ENCODE data around the gene MAPK4. TPM values are rescaled to one million over a fixed set of nuclear protein-coding genes. Genes with fewer than 3 reads are reported as not detected.

Gene MAPK4
- polyA plus RNA-seq, 4 donors, result 0.22 to 0.92 (median 0.76) TPM

GRCh38 chr18:50632895-50633515, 73.1 kb downstream of the MAPK4 start:
- Histone ChIP-seq H3K36me3 (ENCODE audit: control insufficient read depth in 3 of 3, insufficient read depth in 2 of 3, low read depth in 1 of 3, low read length in 3 of 3) (no peaks in the 10 kb centered on the region), H3K4me3 (ENCODE audit: low read depth in 1 of 3, low read length in 3 of 3) (no peak overlapping the region), H3K9me3 (ENCODE audit: control insufficient read depth in 2 of 2, insufficient read depth in 1 of 2, low read depth in 1 of 2, low read length in 1 of 2) (no peaks in the 10 kb centered on the region), H3K4me1 (ENCODE audit: control insufficient read depth in 3 of 3, insufficient read depth in 2 of 3, low read depth in 1 of 3, low read length in 2 of 3) (no peaks in the 10 kb centered on the region), H3K27me3 (ENCODE audit: control insufficient read depth in 3 of 3, insufficient read depth in 3 of 3, low read length in 3 of 3) (no peaks in the 10 kb centered on the region), H3K27ac (ENCODE audit: low read depth in 1 of 3, low read length in 2 of 3) (no peak overlapping the region)
- DNase-seq (peak; percentile 23 to 34), FAIRE-seq (no peak)
- 48 to 60% (median 58%) methylated on average over 8 of the region's 8 CpGs for WGBS, 3 donors

GRCh38 chr18:50633992-50634391, 74.1 kb downstream of the MAPK4 start:
- 84 to 93% (median 90%) methylated on average over 3 of the region's 3 CpGs for WGBS, 3 donors
- H3K9me3 ChIP-seq (ENCODE audit: control insufficient read depth in 2 of 2, insufficient read depth in 1 of 2, low read depth in 1 of 2, low read length in 1 of 2), result no peaks in the 10 kb centered on the region
- no peak overlapping the region for H3K4me3 ChIP-seq (ENCODE audit: low read depth in 1 of 3, low read length in 3 of 3)
- H3K27ac ChIP-seq (ENCODE audit: low read depth in 1 of 3, low read length in 2 of 3), result no peak overlapping the region
- no peaks in the 10 kb centered on the region for H3K4me1 ChIP-seq (ENCODE audit: control insufficient read depth in 3 of 3, insufficient read depth in 2 of 3, low read depth in 1 of 3, low read length in 2 of 3)
- no peak for FAIRE-seq
- no peaks in the 10 kb centered on the region for H3K36me3 ChIP-seq (ENCODE audit: control insufficient read depth in 3 of 3, insufficient read depth in 2 of 3, low read depth in 1 of 3, low read length in 3 of 3)
- no peak for DNase-seq
- H3K27me3 ChIP-seq (ENCODE audit: control insufficient read depth in 3 of 3, insufficient read depth in 3 of 3, low read length in 3 of 3), result no peaks in the 10 kb centered on the region

- FAIRE-seq (no peak), DNase-seq (no peak)
- Histone ChIP-seq H3K27ac (ENCODE audit: low read depth in 1 of 3, low read length in 2 of 3) (no peak overlapping the region), H3K36me3 (ENCODE audit: control insufficient read depth in 3 of 3, insufficient read depth in 2 of 3, low read depth in 1 of 3, low read length in 3 of 3) (no peaks in the 10 kb centered on the region), H3K4me3 (ENCODE audit: low read depth in 1 of 3, low read length in 3 of 3) (no peak overlapping the region), H3K9me3 (ENCODE audit: control insufficient read depth in 2 of 2, insufficient read depth in 1 of 2, low read depth in 1 of 2, low read length in 1 of 2) (no peaks in the 10 kb centered on the region), H3K4me1 (ENCODE audit: control insufficient read depth in 3 of 3, insufficient read depth in 2 of 3, low read depth in 1 of 3, low read length in 2 of 3) (no peaks in the 10 kb centered on the region), H3K27me3 (ENCODE audit: control insufficient read depth in 3 of 3, insufficient read depth in 3 of 3, low read length in 3 of 3) (no peaks in the 10 kb centered on the region)
- WGBS, 3 donors, result 83 to 88% (median 84%) methylated on average over 8 of the region's 8 CpGs
These were observed 76.6 kb downstream of the MAPK4 start for GRCh38 chr18:50636366-50637057.

GRCh38 chr18:50638016-50638883, 78.4 kb downstream of the MAPK4 start:
- FAIRE-seq (no peak), DNase-seq (no peak)
- H3K9me3 ChIP-seq (ENCODE audit: control insufficient read depth in 2 of 2, insufficient read depth in 1 of 2, low read depth in 1 of 2, low read length in 1 of 2), result no peaks in the 10 kb centered on the region
- 75 to 88% (median 86%) methylated on average over 10 of the region's 10 CpGs for WGBS, 3 donors
- no peak overlapping the region for H3K27ac ChIP-seq (ENCODE audit: low read depth in 1 of 3, low read length in 2 of 3)
- no peaks in the 10 kb centered on the region for H3K36me3 ChIP-seq (ENCODE audit: control insufficient read depth in 3 of 3, insufficient read depth in 2 of 3, low read depth in 1 of 3, low read length in 3 of 3)
- H3K4me1 ChIP-seq (ENCODE audit: control insufficient read depth in 3 of 3, insufficient read depth in 2 of 3, low read depth in 1 of 3, low read length in 2 of 3), result no peaks in the 10 kb centered on the region
- no peak overlapping the region for H3K4me3 ChIP-seq (ENCODE audit: low read depth in 1 of 3, low read length in 3 of 3)
- H3K27me3 ChIP-seq (ENCODE audit: control insufficient read depth in 3 of 3, insufficient read depth in 3 of 3, low read length in 3 of 3), result no peaks in the 10 kb centered on the region

- Histone ChIP-seq H3K9me3 (ENCODE audit: control insufficient read depth in 2 of 2, insufficient read depth in 1 of 2, low read depth in 1 of 2, low read length in 1 of 2) (no peaks in the 10 kb centered on the region), H3K4me3 (ENCODE audit: low read depth in 1 of 3, low read length in 3 of 3) (no peak overlapping the region), H3K36me3 (ENCODE audit: control insufficient read depth in 3 of 3, insufficient read depth in 2 of 3, low read depth in 1 of 3, low read length in 3 of 3) (no peaks in the 10 kb centered on the region), H3K27ac (ENCODE audit: low read depth in 1 of 3, low read length in 2 of 3) (no peak overlapping the region), H3K27me3 (ENCODE audit: control insufficient read depth in 3 of 3, insufficient read depth in 3 of 3, low read length in 3 of 3) (no peaks in the 10 kb centered on the region), H3K4me1 (ENCODE audit: control insufficient read depth in 3 of 3, insufficient read depth in 2 of 3, low read depth in 1 of 3, low read length in 2 of 3) (no peaks in the 10 kb centered on the region)
- DNase-seq, result no peak
- WGBS, 3 donors, result 89 to 100% (median 94%) methylated on average over 1 of the region's 1 CpG
- FAIRE-seq, result no peak
These were observed 79.1 kb downstream of the MAPK4 start for GRCh38 chr18:50638884-50639420.

GRCh38 chr18:50639711-50640110, 79.8 kb downstream of the MAPK4 start:
- Histone ChIP-seq H3K36me3 (ENCODE audit: control insufficient read depth in 3 of 3, insufficient read depth in 2 of 3, low read depth in 1 of 3, low read length in 3 of 3) (no peaks in the 10 kb centered on the region), H3K27ac (ENCODE audit: low read depth in 1 of 3, low read length in 2 of 3) (no peak overlapping the region), H3K4me1 (ENCODE audit: control insufficient read depth in 3 of 3, insufficient read depth in 2 of 3, low read depth in 1 of 3, low read length in 2 of 3) (no peaks in the 10 kb centered on the region), H3K4me3 (ENCODE audit: low read depth in 1 of 3, low read length in 3 of 3) (no peak overlapping the region), H3K9me3 (ENCODE audit: control insufficient read depth in 2 of 2, insufficient read depth in 1 of 2, low read depth in 1 of 2, low read length in 1 of 2) (no peaks in the 10 kb centered on the region), H3K27me3 (ENCODE audit: control insufficient read depth in 3 of 3, insufficient read depth in 3 of 3, low read length in 3 of 3) (no peaks in the 10 kb centered on the region)
- 82 to 94% (median 88%) methylated on average over 4 of the region's 4 CpGs for WGBS, 3 donors
- FAIRE-seq (no peak), DNase-seq (no peak)

GRCh38 chr18:50642439-50642838, 82.6 kb downstream of the MAPK4 start:
- WGBS, 3 donors, result 70 to 91% (median 89%) methylated on average over 2 of the region's 2 CpGs
- no peak overlapping the region for H3K4me3 ChIP-seq (ENCODE audit: low read depth in 1 of 3, low read length in 3 of 3)
- no peak for DNase-seq
- no peak for FAIRE-seq
- H3K9me3 ChIP-seq (ENCODE audit: control insufficient read depth in 2 of 2, insufficient read depth in 1 of 2, low read depth in 1 of 2, low read length in 1 of 2), result no peaks in the 10 kb centered on the region
- no peaks in the 10 kb centered on the region for H3K36me3 ChIP-seq (ENCODE audit: control insufficient read depth in 3 of 3, insufficient read depth in 2 of 3, low read depth in 1 of 3, low read length in 3 of 3)
- no peak overlapping the region for H3K27ac ChIP-seq (ENCODE audit: low read depth in 1 of 3, low read length in 2 of 3)
- H3K27me3 ChIP-seq (ENCODE audit: control insufficient read depth in 3 of 3, insufficient read depth in 3 of 3, low read length in 3 of 3), result no peaks in the 10 kb centered on the region
- no peaks in the 10 kb centered on the region for H3K4me1 ChIP-seq (ENCODE audit: control insufficient read depth in 3 of 3, insufficient read depth in 2 of 3, low read depth in 1 of 3, low read length in 2 of 3)

- WGBS, 3 donors, result 53 to 83% (median 78%) methylated on average over 1 of the region's 1 CpG
- FAIRE-seq, result no peak
- Histone ChIP-seq H3K36me3 (ENCODE audit: control insufficient read depth in 3 of 3, insufficient read depth in 2 of 3, low read depth in 1 of 3, low read length in 3 of 3) (no peaks in the 10 kb centered on the region), H3K27ac (ENCODE audit: low read depth in 1 of 3, low read length in 2 of 3) (no peak overlapping the region), H3K27me3 (ENCODE audit: control insufficient read depth in 3 of 3, insufficient read depth in 3 of 3, low read length in 3 of 3) (no peaks in the 10 kb centered on the region), H3K4me3 (ENCODE audit: low read depth in 1 of 3, low read length in 3 of 3) (no peak overlapping the region), H3K4me1 (ENCODE audit: control insufficient read depth in 3 of 3, insufficient read depth in 2 of 3, low read depth in 1 of 3, low read length in 2 of 3) (no peaks in the 10 kb centered on the region), H3K9me3 (ENCODE audit: control insufficient read depth in 2 of 2, insufficient read depth in 1 of 2, low read depth in 1 of 2, low read length in 1 of 2) (no peaks in the 10 kb centered on the region)
- peak in 1 of 2 donors; percentile 13 for DNase-seq
These were observed 84.3 kb downstream of the MAPK4 start for GRCh38 chr18:50644146-50644545.

All from small intestine (tissue), 7 donors.